ENCODE data around the gene NEK2.
"Not testable (repeated sequence)": the region's sequence is repeated elsewhere in the genome, so short reads cannot be mapped to it uniquely, and the experiment has no call there.

Gene NEK2

DNA sequence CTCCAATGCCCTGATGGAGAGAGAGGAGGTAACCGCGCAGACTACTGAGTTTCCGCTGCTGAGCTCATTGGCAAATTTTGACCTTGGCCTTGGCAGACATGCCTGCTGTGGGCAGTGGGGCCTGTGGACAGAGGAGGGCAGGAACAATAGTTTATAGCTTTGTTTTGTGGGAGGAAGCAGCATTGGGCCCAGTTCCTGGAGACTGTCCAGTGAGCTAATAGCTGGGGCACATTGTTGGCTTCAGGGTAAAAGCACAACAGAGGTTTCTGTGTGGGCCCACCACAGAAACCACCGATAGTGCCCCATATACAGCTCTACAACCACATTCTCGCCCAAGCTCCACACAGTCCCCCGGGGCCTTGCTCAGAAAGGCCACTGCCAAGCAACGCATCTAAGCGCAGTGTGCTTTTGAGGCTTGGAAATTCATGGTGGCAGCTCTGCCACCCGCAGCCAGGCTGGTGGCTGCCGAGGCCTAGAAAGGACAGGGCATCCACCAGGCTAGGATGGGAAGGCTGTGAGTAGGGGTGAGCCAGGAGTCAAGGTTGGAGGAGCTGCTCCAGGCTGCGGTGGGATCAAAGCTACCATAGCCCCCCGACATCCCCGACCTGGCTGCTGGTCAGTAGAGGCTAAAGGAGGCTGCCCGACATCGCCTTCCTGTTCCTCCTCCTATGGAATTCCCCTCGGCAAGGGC lies 43.2 kb downstream of the NEK2 start:
- FAIRE-seq = no peak

DNA sequence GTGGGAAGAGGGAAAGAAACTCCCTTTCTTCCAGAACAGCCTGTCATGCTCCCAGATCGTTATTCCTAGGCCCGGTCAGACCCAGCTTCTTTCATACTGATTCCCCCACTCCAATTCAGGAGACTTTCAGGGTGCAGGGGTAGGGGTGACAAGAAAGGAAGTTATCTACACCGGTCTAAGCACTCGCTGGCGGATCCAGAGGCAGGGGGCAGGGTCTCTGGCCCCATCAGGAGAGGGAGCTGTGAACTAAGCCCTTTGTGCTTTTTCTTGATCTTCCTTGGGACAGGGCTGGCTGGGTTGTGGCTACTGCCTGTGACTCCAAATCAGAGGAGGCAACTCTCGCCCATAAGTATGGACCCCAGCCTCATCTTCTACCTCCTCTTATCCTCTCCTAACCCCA lies 44.3 kb downstream of the NEK2 start:
- no peak for FAIRE-seq

DNA sequence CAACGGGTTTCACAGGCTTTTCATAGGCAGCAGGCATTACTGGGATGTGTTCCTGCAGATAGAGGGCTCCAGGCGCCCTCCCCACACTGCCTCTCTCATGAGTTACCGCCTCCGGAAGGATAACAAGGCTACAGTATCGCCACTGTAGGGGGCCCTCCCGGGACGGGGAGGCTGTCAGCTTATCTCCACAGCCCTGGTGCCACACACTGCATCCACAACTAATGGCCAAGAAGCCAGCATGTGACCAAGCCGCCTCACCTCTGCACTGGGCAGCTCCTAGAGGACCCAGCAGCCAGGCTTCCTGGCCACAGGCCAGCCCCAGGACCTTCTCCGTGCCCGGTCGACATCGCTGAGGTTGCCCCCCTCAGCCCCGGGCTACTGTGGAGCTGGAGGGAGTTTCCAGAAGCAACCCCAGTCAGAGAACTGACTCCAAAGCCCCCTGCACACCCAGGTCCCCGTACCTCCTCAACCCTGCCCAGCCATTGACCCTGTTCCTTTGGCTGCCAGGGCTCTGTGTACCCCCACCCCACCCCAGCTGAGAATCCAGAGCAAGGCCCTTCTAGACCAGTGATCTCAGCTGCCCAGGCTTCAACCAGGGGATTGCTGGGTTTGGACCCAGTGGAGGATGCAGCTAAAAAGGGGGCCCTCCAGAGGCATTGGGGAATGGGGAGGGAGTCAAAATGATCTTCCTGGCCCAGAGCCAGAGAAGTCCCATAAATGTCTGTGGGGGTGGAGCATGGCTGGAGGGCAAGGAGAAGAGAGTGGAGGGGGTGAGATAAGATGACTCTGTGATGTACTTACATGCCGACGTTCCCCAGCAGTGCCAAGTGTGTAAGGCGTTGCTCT lies 45.0 kb downstream of the NEK2 start:
- FAIRE-seq = no peak

DNA sequence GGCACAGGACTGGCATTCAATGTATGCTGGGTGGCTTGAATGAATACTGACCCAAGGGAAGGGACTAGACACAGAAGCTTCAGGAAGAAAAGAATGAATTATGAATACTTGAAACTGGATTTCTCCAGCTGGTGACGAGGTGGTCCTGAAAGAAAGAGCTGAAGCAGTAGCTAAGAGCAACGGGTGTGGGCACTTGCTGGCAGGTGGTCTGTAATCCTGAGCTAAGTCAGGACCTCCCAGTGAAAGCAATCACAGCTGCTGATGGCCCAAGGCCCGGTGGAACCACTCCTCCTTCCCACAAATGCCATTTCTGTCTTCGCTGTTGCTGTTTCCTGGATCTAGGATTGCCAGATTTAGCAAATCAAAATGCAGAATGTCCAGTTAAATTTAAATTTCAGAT lies 47.0 kb downstream of the NEK2 start:
- no peak for FAIRE-seq

DNA sequence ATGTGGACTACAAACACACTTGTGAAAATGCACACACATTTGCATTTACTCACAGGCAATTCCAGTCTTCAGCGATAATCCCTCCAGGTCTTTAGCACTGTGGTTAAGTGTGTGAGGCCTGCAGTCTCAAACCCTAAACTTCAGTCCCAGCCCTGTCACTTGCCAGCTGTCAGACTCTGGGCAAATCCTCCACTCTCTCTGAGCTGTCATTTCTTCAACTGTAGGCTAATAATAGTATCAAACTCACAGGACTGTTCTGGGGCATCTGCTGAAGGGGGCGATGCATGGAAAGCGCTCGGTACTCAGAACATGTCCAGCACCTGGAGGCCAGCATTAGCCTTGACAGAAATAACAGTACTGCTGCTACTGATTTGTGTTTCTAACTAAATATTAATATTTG lies 48.2 kb downstream of the NEK2 start:
- no peak for FAIRE-seq

DNA sequence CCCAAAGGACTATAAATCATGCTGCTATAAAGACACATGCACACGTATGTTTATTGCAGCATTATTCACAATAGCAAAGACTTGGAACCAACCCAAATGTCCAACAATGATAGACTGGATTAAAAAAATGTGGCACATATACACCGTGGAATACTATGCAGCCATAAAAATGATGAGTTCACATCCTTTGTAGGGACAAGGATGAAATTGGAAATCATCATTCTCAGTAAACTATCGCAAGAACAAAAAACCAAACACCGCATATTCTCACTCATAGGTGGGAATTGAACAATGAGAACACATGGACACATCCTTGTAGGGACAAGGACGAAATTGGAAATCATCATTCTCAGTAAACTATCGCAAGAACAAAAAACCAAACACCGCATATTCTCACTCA lies 49.6 kb downstream of the NEK2 start:
- FAIRE-seq = not testable (repeated sequence)

DNA sequence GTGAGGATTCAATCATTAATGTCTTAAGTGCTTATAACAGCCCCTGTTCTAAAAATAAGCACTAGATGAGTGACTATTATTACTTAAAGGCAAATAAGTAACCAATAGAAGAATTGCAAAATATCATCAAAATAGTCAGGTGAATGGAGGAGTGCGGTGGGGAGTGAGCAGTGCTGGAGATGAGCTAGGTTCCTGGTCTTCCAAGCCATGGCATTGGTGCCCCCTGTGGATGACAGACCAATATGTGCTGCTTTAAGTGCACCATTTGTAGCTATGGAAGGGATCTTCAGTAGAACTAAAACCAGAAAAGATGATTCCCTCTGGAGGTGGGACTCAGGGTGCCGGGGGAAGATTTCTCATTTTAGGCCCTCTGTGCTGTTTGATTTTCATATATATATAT lies 50.4 kb downstream of the NEK2 start:
- FAIRE-seq = no peak

DNA sequence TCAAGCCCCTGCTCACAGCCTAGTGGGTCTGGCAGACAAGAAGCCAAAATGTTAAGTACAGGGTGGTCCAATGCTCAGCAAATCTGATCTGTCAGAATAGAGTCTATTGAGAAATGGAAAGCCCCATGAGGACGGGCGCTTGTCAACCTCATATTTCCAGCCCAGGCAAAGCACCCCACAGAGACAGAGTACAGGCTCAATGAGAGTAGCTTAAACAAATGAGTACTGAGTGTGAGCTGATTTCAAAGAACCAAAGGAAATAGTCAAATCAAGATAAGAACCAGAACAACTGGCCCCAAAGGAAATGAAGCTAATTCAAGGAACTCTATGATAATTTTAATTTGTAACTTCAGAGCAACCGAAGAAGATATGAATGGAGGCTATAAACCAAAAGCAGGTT lies 51.9 kb downstream of the NEK2 start:
- no peak for FAIRE-seq

DNA sequence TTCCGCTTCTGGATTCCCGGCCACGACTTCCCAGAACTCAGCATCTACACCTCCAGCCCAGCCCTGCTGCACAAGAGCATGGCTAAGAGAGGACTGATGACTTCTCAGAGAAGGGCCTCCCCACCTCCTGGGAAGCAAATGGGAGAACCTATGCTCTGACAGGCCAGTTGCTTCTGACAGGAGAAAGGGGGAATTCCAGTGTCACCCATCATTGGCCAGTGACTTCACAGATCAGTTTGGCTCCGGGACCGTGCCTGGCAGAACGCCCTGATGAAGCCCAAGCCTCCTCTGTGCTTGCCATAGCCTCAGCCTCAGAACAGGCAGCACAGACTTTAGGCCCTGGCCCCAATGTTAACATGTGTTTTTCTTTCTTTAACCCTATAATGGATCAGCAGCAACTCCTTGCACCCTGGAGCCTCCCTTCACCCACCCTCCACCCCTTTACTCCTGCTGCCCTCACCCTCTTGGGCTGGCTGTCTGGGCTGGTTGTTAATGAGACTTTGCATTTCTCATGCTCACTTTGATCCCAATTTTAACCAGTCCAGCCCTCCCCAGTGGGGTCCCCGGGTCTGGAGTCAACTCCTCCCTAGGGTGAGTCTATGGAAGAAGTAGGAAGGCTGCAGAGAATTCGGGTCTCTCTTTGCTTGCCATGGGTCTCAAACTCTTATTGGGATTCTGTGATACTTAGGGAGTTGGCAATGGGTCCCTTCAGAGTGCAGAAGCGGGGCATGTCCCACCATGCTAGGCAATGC lies 53.8 kb downstream of the NEK2 start:
- FAIRE-seq = no peak

DNA sequence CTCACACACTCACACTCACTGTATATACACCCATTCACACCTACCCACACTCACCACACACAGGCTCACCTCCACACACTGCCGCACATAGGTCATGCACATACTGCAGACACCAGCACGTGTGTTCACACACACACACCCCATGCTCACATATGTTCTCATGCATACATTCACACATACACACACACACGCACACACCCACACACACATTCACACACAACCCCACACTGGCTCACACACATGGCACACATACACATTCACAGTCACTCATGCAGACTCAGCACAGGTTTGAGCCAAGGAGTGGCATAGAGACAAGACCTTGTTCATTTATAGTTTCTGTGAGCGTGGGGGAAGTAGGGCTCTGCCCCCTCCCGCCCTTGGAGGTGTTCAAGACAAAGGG lies 55.3 kb downstream of the NEK2 start:
- FAIRE-seq = no peak

DNA sequence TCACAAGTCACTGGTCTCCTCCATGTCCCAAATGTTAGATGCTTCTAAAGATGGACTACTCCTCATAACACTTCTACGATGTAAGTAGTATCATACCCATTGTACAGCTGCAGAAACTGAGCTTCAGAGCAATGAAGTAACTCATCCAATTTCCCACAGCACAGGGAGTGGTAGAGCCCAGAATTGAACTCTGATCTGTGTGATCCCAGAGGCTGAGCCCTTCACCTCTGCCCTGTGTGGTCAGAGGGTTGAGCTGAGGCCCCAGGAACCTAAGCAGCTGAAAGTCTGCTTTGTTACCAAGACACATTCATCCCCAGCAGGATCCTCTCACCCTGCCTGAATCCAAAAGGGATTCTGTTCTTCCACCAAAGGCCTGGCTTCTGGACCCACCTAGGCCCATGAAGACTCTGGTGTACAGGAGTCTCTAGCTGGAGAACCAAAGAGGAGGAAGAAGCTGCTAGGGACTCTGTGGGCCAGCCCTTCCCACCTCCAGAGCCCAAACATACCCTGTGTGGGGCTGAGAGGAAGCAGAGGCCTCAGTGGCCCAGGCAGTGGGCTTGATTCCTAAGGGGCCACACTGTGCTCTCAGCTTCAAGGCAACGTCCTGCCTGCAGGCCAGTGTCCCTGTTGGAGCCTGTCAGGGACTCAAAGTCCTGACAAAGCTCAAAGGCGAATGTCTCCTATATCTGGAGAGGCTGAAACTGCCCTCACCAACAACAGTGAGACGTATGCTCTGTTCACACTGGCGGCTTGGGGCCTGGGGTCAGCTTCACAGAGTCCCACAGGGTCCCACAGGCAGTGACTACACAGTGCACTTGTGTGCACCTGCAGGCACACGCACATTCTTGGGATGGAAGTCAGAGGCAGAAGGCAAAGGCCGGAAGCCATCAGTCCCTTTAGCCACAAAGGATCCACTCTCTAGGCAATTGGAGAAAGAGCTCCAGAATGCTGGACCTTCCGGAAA lies 56.1 kb downstream of the NEK2 start:
- no peak for FAIRE-seq

DNA sequence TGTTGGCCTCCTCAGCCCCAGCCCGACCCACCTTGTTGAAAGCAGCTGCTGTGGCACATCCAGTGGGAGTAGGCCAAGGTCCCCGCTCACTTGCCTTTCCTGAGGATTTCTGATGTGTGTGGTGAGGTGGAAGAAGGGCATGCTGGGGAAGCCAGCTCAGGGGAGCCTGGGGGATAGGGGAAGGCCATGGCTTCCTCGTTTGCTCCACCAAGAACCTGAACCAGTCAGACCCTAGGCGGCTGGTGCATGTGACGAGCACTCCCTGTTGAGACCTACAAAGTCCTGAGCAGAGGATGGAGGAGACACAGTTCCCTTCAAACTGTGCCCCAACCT lies 58.5 kb downstream of the NEK2 start:
- no peak for FAIRE-seq

DNA sequence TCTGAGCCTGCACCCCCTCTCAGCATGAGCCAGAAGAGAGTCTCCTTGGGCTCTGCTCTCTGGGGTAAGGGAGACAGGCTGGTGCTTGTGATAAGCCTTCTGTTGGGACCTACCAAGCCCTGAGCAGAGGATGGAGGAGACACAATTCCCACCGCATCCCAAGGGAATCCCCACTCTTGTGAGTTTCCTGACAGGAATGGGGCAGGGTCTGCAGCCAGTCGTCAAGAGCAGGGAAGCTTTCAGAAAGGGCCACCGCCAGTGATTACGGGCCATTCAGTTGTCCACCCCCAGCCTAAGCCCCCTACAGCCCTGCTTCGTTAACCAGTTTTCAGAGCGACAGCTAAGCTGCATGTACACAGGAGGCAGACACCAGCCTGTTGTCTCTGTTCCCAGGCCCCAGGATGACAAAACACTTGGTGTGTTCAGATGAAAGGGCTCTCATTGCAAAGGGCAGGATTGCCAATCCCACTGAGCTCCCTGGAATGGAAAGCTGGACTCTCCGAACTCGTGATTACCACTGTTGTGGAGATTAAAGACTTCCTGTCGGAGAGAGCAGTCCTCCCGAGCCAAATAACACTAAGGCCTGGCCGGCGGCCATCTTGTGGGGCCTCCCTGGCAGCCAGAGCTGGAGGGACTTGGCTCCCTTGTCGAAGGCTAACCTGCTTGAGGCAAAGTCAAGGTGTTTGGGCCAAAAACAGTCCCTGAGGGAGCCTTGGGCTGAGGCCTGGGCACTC lies 59.0 kb downstream of the NEK2 start:
- FAIRE-seq = no peak

DNA sequence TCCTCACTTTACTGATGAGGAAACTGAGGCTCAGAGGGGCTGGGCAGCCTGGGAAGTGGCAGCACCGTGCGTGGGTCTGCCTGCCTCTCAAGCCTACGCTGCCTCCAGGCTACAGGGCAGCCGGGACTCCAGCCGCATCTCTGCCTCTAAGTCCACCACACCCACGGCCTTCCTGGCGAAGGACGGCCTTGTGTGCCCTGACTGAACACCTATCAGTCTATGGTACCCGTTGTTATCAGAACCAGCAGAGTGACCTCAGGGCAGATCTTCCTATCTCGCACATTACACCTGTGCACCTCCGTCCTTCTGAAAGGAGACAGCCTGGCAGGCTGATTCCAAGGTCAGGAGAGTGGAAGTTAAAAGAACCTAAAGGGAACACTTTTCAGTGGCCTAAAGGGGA lies 60.8 kb downstream of the NEK2 start:
- no peak for FAIRE-seq

DNA sequence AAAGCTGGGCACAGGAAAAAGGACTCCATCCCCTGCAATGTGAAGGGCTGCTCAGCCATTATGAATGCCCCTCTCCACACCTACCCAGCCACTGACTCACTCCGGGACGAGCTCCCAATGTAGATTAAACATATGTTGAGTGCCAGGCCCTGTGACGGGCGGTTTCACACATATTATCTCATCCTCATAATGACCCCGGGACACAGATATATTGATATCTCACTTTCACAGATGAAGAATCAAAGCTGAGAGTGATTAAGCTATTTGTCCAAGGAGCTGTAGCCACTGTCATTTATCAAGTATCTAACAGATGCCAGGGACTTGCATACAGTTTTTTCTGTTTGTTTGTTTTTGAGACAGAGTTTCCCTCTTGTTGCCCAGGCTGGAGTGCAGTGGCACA lies 61.5 kb downstream of the NEK2 start:
- FAIRE-seq = no peak

DNA sequence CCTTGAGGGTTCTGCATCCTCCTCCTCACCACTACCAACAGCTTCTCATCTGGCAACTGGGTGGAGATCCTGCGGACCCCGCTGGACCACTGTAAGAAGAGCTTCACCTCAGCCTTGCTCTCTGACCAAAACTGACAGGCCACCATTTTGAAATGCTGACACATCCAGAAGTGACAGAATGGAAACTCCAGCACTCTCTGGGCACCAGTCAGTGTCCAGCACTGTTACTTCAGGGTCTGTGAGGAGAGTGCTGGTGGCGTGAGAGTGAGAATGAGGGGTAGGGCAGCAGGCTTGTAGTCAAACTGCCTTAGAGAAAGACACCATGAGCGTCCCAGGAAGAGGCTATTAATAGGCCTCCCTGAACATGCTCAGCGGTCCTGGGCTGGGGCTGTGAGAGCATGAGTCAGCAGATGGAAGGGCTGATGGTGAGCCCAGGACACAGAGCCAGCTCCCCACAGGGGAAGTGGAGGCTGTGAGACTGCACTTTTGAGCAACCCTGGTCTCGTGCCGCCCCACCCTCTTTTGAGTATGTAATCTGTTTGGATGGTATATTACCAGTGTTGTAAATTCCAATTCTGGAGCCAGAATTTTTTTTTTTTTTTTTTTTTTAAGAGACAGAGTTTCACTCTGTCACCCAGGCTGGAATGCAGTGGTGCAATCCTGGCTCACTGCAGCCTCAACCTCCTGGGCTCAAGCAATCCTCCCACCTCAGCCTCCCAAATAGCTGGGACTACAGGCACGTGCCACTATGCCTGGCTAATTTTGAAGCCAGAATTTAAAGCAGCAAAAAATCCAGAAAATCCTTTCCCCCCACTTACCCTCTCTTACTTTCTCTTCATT lies 62.1 kb downstream of the NEK2 start:
- FAIRE-seq = no peak

DNA sequence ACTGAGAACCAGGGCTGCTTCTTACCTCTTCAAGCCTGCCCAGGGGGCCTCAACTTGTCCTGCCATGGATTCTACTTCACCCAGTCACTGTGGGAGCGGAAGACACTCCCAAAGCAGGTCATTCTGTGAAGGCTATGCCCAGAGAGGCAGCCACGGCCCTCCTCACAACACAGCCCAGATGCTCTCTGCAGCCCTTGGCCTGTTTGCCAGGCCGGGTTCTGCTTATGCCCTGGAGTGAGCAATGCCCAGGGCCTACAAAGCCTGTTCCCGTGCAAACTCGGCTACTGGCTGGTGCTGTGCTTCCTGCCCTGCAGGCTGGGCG lies 62.7 kb downstream of the NEK2 start:
- FAIRE-seq = no peak

Data from endometrium (tissue), 2 donors.